Astrocyte (in vitro differentiated cells and primary cell): ENCODE results near the gene CPNE2.

Experiments
- CTCF ChIP-seq: IDR thresholded peaks from 2 replicates; pipeline ENCODE4 v1.5.1; 2011; ENCODE audit warnings: low read depth, mild to moderate bottlenecking, inconsistent platforms, low read length, moderate library complexity; ENCODE audit not compliant: insufficient read depth
- EZH2 ChIP-seq: IDR thresholded peaks from 2 replicates; pipeline ENCODE4 v1.6.1; 2012; ENCODE audit warnings: mild to moderate bottlenecking, low read length, inconsistent platforms; ENCODE audit not compliant: insufficient read depth

- TF ChIP-seq CTCF (no peak), EZH2 (no peak)
Measured at GRCh38 chr16:57157533-57157932, 65.2 kb downstream of the CPNE2 start.
